Adipose tissue (tissue), 3 donors: Measurements from ENCODE around the gene DPCD. TPM values are rescaled to one million over a fixed set of nuclear protein-coding genes. Genes with fewer than 3 reads are reported as not detected.

Source experiments
- H3K27ac ChIP-seq: one replicate; pipeline ENCODE4 v1.5.1; 2013; ENCODE audit warnings: low read depth, low read length
- WGBS, 3 donors: extraction: QIAGEN DNeasy Blood & Tissue Kit; methylation state at CpG; one replicate each; pipeline ENCODE4 v1.1.7; 2013; 5-methylcytosine and 5-hydroxymethylcytosine counted together
- polyA plus RNA-seq, 3 donors: library from polyadenylated mRNA; stranded (reverse); fragments of 200-250 nt; gene quantifications; one replicate each; pipeline ENCODE4 v1.2.3, GENCODE V29; 2013
- donor health status: healthy with polysubstance abuse.
- donor health status: Bipolar disorder and iron deficiency.
- donor health status: healthy.

The DPCD gene
- polyA plus RNA-seq, 3 donors = 12.4 to 31.7 (median 12.7) TPM

DNA sequence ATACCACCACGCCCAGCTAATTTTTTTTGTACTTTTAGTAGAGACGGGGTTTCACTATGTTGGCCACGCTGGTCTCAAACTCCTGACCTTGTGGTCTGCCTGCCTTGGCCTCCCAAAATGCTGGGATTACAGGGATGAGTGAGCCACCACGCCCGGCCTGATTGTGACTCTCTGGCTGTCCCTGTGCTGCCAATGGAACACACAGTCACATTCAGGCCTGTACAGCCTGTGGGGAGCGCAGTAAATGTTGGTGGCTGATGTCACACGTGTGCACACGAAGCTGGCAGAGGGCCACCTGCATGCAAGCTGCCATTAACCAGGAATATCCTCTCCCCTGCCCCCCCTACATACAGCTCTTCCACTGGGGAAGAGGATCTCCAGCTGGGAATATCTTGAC lies 22.2 kb upstream of the DPCD start:
- WGBS, 3 donors = 60 to 68% (median 65%) methylated on average over 8 of the region's 8 CpGs
- H3K27ac ChIP-seq = no peak overlapping the region

DNA sequence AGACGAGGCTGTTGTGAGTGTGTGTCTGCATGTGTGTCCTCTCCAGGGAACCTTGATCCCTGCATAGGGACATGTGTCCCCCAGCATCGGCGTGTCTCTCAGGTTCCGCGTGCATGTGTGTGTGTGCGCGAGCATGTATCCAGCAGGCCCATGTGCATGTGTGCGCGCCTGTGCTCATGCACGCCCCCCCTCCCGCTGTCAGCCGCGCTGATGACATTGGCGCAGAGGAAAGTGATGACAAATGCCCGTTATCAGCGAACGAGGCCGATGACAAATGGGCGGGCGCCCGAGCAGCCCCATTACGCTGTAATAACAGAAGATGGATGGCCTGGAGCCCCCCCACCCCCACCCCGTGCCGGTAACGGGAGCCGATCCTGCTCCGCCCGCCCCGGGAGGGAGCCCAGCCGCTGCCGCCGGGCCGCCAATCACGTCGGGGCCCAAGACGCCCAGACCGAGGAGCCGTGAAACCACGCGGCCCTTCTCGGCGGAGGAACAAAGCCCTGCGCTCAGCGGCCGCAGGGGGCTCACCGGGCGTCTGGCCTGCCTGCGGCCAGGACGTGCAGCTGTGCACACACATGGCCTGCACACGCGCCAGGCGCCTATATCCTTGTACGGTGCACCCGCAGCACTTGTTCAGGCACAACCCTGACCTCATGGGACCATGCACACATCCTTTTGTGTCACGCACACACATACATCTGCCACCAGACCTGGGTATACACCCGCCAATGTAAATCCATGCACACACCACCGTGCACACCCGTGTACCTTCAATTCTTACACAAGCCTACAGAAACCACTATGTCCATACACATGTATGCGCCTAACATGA lies 21.6 kb upstream of the DPCD start:
- H3K27ac ChIP-seq = no peak overlapping the region
- 11 to 16% (median 11%) methylated on average over 47 to 59 of the region's 59 CpGs for WGBS, 3 donors

DNA sequence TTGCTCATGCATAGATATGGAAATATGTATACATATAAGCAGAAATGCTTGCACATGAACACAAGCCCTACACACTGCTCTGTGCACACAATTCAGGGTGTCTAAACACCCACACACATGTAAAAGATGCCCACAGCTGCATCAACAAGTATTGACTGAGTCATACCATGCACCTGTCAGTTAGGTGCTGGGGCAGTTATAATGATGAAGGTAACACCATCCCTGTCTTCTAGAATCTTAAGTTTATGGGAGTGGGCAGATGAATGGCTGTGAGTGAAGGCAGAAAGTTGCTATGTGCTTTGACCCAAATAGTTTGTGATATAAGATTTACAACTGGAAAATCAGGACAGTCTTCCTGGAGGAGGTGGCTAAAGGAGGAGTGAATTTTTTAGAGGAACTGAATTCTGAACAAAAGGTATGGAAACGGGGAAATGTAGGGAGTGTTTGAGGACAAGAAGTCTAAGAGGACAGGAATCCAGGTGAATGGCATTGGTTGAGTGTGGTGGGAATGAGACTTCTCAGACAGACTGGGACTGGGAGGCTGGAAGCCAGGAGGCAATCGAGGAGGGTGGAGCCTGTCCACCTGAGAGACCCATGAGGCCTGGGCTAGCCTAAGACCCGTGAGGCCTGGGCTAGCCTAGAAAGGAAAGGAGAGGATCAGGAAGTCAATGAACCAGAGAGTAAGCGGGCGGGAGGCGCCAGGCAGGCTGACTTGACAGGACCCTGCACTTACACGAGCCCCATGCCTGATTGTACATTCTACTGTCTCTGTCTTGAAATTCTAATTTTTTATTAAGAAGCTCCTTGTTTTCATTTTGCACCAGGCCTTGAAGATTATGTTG lies 20.7 kb upstream of the DPCD start:
- whole genome bisulfite sequencing, 3 donors = 57 to 63% (median 60%) methylated on average over 7 of the region's 7 CpGs
- no peak overlapping the region for H3K27ac ChIP-seq

DNA sequence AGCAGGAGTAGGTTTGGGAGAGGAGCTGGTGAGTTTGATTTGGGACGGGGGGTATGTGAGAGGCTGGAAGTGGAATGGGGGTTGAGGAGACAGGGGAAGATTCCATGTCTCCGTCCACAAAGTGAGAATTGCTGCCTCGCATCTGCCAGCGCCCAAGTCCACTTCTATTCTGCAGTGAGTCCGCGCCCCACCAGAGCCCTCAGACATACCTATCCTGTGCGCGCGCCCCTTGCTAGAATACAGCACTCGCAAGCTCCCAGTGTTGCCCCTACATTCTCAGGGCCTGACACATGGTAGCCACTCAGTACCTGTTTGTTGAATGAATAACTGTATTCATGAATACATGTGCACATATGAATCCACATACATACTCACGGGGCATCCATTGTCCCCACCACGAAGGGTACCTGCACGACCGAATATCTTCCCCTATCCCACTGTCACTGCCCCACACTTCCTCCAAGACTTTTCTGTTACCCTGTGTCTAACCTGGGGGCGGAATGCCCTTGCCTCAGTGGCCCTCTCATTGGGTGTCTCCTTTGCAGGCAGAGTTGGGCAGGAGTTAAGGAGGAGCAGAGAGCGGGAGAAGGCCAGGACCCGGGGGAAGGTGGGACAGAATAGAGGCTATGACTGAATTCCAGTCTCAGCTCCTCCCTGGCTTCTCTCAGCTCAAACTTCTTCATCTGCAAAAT lies 19.9 kb upstream of the DPCD start:
- 85 to 91% (median 86%) methylated on average over 17 of the region's 17 CpGs for WGBS, 3 donors
- no peak overlapping the region for H3K27ac ChIP-seq

DNA sequence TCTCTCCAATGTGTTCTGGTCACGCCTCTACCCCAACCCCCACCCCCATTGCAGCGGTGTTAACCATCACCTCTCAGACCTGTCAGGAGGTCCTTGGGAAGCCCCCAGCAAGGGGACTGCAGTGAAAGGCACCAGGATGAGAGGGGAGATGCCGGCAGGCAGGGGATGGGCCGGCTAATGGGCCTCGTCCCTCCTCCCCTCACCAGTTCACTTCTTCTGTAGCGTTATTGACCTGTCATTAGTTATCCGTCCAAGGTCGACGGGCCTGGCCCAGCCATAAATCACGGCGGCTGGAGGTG lies 18.8 kb upstream of the DPCD start:
- no peak overlapping the region for H3K27ac ChIP-seq
- WGBS, 3 donors = 3 to 9% (median 5%) methylated on average over 11 of the region's 11 CpGs

DNA sequence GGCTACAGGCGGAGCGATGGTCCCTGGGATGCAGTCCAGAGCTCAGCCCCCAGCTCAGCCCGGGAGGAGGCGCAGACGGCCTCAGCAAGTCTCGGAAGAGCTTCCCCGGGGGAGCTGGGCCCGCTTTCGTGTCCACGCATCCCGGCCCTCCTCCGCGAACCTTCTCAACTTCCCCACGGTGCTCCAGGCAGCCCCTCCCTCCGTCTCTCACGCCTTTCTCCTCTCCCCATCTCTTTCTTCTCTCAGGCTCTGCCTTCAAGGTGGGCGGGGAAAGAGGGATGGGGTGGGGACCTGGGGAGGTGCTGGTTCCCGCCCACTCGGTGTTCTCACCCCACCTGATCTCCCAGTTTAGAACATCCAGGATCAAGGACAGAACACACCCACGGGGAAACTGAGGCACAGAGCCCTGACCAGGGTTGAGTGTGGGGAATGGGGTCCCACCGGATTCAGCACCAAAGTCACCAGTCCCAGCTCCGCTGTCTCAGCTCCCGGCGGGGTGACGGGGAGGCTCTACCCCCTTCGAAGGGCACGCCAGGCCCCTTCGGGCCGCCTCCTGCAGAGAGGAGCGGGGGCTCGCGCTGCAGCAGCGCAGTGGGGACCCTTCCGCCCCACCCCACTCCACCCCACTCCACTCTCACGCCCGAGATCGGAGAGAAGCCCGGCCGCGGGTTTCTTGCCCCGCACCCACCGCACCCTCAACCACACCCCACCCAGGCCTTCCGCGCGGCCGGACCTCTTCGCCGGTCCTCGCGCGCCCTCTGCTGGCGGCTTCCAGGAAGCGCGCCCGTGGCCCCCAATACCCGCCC lies 18.3 kb upstream of the DPCD start:
- H3K27ac ChIP-seq = no peak overlapping the region
- 1 to 3% (median 1%) methylated on average over 50 to 56 of the region's 56 CpGs for WGBS, 3 donors

DNA sequence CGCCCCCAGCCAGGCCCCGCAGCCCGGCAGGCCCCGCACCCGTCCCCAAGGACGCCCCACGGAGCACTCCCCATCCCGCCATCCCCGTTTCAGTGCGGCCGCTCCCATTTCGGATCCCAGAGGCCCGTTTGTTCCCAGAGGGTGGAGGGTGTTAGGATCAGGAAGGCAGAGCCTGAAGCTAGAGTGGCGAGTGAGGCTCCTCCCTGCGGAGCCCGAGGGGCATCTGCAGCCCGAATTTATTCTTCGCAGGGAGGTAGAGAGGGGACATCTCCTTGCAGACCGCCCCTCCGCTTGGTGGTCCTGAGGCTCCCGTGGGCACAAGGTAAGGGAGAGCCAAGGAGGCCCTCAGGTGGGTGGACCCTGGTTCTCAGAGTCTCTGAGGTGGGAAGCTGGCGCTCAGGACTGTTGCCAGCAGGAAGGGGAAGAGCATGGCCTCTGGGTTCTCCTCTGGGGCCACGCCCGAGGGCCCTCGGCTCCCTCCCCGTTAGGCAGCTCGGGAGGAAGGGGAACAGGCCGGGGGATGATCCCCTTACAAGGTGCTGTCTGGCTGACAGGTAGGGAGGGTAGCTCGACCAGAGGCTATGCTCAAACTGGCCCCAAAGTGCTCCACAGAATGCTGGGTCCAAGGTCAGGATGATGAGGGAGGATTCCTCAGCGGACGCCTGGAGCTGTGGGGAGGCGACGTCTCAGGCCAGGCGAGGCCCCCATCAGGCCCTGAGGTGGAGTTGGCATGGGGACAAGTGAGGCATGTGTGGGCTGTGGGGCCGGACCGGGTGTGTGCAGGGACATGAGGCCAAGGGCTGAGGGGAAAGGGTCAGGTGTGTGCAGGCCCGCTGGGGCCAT lies 17.5 kb upstream of the DPCD start:
- WGBS, 3 donors = 4 to 8% (median 6%) methylated on average over 32 to 37 of the region's 37 CpGs
- no peak overlapping the region for H3K27ac ChIP-seq

DNA sequence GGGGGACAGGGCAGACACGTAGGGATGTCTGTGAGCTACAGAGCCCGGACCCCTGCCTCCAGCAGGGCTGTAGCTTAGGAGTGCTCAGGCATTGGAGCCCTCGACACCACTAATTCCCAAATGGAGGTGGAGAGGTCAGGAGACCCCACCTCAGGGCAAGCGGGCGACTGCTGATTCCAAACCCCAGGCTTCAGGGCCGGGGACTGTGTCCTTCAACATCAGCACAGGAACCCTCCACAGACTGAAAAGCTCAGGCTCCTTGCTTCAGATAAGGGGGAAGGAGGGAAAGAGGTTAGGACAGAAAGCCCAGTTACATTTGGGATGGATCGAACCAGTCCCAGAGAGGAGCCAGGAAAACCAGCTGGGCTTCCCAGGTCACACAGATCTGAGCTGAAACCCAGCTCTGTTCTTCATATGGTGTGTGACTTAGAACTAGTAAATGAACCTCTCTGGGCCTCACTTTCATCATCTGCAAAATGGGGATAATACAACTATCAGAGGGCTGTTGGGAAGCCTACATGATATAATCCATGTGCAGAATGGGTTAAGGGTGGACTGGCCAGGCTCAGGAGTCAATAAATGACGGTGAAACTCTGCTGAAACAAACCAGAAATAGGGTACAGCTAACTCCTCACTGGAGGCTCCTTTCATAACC lies 16.7 kb upstream of the DPCD start:
- 61 to 70% (median 67%) methylated on average over 8 of the region's 8 CpGs for WGBS, 3 donors
- no peak overlapping the region for H3K27ac ChIP-seq

DNA sequence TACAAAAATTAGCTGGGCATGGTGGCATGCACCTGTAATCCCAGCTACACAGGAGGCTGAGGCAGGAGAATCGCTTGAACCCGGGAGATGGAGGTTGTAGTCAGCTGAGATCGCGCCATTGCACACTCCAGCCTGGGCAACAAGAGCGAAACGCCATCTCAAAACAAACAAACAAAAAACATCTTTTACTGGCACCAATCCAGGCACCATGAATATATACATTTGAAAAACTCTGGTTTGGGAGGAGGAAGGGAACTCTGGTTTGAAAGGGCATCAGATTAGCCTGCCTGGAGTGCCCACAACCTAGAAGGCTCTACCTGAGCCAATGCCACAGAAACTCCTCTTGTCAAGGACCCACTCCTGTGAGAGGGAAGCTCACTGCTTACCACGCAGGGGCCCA lies 16.0 kb upstream of the DPCD start:
- H3K27ac ChIP-seq = no peak overlapping the region
- 87 to 90% (median 88%) methylated on average over 7 of the region's 7 CpGs for WGBS, 3 donors

DNA sequence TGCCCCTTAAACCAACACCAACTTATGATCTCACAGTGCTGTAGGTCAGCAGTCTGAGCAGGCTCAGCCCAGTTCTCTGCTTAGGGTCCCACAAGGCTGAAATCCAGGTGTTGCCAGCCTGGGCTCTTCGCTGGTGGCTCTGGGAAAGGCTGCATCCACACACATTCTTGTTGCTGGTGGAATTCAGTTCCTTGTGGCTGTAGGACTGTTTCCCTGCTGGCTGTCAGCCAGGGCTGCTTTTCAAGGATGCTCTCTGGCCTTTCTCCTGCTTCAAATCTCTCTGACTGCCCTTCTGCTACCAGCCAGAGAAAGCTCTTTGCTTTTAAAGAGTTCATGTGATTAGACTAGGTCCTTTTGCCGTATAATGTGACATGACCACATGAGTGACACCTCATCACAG lies 15.3 kb upstream of the DPCD start:
- WGBS, 3 donors = 92 to 100% (median 92%) methylated on average over 2 of the region's 2 CpGs
- H3K27ac ChIP-seq = no peak overlapping the region

DNA sequence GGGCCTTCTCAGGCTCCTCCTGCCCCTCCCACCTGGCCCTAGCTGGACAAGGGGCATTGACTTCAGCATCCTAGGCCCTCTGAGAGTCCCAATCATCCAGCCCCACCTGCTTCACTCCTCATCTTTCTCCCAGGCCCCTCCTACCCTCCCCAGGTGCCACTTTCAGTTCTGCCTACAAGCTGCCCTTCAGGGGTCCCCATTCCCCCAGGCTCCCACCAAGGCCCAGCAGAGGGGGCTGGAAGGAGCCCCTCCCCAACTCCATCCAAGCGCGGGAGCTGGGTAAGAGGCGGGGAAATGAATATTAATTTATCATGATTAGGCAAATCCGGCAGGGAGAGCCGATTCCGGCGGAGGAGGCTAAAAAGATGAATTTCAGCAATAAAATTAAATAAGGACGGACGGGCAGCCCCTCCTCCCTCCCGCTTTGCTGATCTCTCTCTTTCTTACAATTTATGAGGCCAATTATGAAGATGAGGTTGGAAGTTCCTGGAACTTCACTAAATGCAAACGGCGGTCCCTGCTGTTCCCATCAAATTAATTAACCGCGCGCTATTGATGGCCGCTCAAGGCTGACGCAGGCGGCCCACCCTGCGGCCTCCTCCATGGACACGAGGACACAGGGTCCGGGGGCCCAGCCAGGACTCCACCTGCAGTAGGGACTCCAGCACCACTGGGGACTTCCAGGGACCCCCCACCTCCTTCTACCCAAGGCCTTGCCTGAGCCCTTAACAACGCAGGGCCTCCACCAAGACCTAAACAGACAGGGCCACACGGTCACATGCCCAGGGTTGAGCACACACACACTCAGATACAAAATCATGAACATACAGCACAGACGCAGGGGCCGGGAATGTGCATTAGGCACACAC lies 14.0 kb upstream of the DPCD start:
- WGBS, 3 donors = 85 to 88% (median 86%) methylated on average over 25 of the region's 25 CpGs
- H3K27ac ChIP-seq = no peak overlapping the region

DNA sequence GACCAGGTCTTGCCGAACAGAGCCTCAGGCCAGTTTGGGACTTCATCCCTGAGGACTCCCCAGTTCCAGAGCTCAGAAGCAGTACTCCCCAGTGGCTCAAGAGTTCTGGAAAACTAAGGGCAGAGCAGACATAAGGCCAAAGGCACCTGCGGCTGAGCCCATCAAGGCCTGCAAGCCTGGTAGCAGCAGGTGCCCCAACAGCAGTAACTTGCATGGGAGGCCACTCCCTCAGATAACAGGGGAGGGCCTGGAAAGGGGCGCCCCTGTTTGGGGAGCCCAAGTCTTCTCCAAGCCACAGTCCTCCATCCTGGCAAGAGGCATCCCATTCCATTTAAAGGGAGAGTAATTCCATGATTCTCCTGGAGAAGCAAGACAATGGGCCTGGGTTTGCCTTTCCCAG lies 13.0 kb upstream of the DPCD start:
- no peak overlapping the region for H3K27ac ChIP-seq
- 83 to 90% (median 85%) methylated on average over 3 of the region's 3 CpGs for WGBS, 3 donors

DNA sequence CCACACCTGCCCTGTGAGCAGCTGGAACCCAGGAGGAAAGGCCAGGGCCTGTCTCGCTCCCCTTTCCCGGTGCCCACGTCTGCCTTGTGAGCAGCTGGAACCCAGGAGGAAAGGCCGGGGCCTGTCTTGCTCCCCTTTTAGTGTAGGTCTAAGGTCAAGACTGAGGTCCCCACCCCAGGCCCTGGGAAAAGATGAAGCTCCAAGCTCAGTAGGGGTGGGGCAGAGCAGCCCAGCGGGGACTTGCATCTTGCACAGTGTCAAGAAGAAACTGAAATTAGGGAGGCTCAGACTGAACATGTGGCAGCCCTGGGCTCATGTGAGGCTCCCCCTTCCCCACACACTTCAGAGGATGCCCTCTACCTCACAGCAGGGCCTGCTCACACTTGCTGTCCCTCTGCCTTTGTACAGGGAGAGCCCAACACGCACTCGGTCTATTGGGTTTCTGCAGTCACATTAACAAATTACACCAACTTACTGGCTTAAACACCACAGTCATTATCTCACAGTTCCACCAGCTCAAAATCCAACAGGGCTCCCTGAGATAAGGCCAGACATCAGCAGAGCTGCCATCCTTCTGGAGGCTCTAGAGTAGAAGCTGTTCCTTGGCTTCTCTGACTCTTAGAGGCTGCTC lies 12.4 kb upstream of the DPCD start:
- 86 to 91% (median 90%) methylated on average over 7 of the region's 7 CpGs for WGBS, 3 donors
- H3K27ac ChIP-seq = no peak overlapping the region

DNA sequence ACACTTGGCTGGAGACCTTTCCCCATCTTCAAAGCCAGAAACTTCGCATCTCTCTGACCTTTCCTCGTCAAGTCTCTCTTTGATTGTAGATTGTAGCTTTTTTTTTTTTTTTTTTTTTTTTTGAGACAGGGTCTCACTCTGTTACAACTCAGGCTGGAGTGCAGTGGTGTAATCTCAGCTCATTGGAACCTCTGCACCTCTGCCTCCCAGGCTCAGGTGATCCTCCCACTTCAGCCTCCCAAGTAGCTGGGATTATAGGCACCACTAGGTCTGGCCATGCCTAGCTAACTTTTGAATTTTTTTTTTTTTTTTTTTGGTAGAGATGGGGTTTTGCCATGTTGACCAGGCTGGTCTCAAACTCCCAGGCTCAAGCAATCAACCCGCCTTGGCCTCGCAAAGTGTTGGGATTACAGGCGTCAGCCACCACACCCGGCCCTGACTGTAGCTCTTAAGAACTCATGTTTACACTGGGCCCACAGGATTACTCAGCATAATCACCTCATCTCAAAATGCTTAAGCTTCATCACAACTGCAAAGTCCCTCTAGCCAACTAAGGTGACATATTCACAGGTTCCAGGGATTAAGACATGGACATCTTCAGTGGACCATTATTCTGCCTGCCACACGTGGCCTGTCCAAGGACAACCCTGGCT lies 11.8 kb upstream of the DPCD start:
- H3K27ac ChIP-seq = no peak overlapping the region
- WGBS, 3 donors = 87 to 93% (median 92%) methylated on average over 7 of the region's 7 CpGs

DNA sequence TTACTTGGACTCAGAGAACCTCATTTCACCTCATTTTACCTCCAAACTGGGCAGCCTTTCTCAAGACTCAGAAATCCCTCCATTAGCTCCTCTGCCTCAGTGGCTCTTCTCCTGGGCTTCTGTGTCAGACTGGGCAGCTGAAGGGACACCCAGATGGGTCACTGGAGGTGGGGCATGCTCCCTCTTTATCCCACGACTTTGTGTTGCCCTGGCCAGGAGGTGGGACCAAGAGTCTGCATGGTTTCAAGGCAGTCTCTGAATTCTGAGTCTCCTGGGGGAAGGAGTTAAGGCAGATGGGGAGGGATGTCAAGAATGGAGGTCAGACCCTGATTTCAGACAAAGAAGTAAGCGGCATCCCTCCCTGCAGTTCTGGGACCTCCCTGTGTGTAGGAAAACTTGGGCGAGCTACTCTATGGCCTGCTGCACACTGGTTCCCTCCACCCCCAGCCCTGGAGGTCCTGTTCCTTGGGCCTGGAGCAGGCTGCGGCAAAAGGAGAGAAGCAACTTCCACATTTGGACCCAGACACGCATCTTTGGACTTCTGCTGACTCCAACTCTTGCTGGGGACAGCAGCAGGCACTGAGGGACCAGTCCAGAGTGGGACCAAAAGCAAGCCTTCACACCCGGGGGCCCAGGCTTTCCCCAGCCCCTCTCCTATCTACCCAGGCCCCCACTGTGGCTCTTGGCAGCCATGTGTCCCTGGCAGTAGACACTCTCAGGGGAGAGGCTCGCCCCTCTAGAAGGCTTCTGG lies 10.8 kb upstream of the DPCD start:
- 87 to 93% (median 90%) methylated on average over 7 of the region's 7 CpGs for WGBS, 3 donors
- no peak overlapping the region for H3K27ac ChIP-seq
